GM18951 (cell line): ENCODE results near the gene MCM9.

Experiments used
- POLR2A ChIP-seq: IDR thresholded peaks from 4 replicates; pipeline ENCODE4 v1.6.1; 2011; ENCODE audit warnings: mild to moderate bottlenecking; ENCODE audit not compliant: insufficient read length, insufficient read depth; ENCODE audit errors: extremely low read depth
- in situ Hi-C: fragments of 300-500 bp; cut with MboI; formaldehyde crosslinking; loops from one replicate; pipeline ENCODE4 v1.12.0; 2022; ENCODE audit warnings: low sequenced_read_pairs, mixed read lengths, inconsistent platforms; ENCODE audit not compliant: unreplicated experiment

MCM9 gene

DNA sequence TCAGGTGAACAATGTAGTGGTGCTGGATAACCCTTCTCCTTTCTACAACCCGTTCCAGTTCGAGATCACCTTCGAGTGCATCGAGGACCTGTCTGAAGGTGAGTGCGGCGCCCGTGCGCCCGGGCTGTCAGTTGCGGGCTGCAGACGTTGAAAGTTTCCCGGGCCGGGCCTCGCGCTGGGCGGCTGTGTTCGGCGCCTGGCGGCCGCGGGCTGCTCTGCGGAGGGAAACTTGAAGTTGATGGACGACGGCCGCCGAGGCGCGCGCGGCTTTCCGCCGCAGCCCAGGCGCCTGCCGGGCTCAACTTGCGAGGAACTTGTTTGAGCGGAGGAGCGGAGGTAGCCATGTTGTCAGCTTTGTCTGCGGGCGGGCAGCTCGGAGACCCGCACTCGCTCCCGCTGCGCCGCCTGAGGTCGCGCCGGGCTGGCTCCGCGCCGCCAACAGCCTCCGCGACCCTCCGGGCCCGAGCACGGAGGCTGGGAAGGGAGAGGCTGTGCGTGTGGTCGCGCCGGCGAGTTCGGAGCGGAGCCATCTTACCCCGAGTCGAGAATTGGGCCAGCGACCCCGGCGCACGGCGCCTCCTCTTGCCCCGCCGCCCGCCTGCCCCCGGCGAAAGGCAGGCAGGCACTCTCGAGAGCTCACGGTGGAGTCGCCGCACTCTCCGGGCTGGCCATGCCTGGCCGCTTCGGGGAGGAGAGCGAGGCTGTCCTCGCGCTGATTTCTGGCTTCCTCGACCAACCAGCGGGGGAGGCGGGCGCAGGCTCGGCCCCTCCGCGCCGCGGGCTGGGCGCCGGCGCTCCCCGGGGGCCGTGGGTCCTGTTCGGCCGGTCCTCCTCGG lies 40.3 kb downstream of the MCM9 start:
- in situ Hi-C loops: no loop called here
- peak; percentile 62 for TF ChIP-seq POLR2A

DNA sequence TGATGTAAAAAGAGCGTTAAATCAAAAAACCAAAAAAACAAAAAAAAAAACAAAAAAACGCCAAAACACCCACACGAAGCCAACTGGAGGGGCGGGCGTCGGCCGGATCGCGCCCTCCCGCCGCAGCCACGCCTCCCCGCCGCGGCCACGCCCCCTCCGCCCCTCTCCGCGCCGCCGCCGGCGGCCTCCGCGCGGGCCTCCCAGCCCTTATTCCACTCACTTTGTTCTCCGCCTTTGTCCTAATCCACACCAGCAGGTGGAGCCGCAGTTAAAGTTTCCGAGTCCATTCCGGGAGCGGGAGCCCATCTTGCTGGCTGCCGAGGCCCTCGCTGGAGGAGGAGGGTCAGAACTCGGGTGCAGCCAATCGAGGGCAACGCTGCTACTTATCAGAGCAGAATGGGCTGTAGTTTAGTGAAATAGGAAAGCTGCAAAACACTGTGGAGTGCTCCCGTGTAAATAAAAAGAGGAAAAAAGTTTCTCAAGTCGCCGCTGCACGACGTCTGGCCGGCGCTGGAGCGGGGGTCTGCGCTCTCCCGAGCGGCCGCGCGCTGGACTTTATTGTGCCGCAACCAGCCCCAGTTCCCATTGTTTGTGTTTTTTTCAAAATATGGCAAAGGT lies 41.0 kb downstream of the MCM9 start, which contains the start of gene ASF1A:
TSS of gene ASF1A (plus strand) at position 346 of the 618 bp plus-strand sequence. CDS start at position 608, 262 bp downstream.
- TF ChIP-seq POLR2A: peak; percentile 85
- in situ Hi-C loops: no loop called here

DNA sequence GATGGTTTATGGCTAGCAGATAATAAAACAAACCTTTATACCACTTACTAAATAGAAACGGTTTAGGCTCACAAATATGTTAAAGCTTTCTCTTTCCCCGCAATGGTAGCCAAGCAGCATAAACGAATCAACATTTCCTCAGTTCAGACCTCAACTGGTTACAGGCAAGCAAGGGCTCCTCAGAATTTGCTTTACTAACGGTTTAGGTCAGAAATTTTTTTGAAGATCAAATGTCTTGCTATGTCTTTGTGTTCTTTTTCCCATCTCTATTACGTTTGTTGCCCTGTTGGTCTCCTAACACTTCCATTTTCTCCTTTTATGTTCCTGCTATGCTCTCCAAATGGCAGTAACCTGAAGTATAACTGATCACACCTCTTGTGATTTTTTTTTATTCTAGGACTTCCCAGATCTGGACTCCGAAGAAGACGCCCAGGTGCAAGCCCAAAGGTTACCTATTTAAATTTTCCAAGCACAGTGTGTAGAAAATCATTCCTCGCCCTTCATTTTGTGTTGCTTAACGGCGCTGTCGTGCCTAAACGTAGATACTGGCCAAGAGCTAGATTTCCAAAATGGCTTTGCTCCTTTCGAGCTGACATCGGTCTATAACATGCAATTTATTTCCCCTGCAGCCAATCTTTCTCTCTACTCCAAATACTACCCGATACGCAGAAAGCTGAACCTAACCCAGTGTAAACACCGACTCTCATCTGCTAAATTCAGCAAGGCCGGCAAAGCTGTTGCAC lies 41.7 kb downstream of the MCM9 start:
- TF ChIP-seq POLR2A: peak; percentile 19
- in situ Hi-C loops: no loop called here

DNA sequence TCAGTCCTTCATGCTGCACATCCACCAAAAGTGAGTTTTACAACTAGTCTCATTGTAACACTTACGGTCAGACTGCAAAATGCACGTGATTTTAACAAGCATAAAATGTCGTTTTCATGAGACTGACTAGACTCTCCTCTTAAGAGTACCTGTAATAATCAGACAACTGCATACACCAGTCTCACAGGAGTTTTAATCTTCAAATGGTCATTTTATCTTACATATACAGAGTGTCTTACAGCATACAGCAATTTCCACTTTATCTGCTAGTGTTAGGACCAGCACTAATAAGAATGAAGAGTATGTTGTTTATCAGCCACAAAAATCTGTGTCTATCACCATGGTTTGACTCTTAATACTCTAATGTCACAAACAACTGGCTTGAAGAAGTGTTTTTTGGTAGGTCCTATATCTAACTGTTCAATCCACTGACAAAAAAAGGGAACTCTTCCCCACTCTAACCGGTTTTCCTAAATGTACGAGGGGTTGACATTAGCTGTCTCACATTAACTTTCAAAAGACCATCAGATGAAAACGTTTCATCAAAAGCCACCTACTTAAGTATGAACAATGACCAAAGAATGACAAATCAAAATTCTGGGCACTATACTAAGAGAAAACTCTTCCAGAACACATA lies 42.5 kb downstream of the MCM9 start:
- TF ChIP-seq POLR2A: no peak
- in situ Hi-C loops: no loop called here

DNA sequence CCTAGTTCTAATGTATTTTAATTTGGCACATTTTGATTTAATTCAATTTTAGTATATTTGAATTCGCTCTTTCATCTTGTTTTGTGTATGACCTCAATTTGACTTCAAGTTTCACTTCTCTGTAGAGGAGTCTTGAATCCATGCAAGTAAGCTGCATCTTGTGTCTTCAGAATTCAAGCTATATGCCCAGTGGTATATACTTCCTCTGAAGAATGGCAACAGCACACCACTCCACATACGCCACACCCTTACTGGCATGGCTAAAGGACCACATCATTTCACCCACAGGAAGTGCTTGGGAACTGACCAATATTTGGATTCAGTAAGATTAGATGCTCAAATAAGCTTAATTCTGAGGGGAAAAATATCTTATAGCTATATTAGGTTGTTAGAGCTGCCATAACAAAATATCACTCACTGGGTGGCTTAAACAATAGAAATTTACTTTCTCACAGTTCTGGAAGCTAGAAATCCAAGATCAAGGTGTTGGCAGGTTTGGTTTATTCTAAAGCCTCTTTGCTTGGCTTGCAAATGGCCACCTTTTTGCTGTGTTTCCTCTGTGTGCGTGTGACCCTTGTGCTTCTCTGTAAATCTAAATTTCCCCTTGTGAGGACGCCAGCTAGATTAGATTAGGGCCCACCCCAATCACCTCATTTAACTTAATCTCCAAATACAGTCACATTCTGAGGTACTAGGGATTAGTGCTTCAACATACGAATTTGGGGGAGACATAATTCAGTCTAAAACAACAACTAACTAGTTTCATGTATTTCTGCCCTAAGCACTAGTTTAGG lies 43.8 kb downstream of the MCM9 start:
- in situ Hi-C loops: no loop called here
- no peak for TF ChIP-seq POLR2A

DNA sequence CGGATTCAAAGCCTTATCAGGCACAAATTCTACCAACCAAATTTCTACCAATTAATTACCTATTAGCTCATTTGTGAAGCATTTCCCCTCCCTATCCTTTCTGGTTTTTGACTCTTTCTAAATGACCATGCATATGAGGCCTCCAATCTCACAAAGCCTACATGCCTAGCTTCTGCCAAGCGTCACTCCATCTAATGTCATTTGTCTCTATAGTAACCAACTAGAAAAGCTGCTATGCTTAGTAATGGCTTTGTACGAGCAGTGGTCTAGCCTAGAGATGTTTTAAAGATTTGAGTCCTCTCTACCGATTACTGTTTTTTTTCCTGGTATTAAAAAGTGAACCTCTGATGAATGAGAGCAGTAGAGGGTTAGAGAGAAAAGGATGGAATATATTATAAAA lies 45.8 kb downstream of the MCM9 start:
- in situ Hi-C loops: no loop called here
- no peak for TF ChIP-seq POLR2A

DNA sequence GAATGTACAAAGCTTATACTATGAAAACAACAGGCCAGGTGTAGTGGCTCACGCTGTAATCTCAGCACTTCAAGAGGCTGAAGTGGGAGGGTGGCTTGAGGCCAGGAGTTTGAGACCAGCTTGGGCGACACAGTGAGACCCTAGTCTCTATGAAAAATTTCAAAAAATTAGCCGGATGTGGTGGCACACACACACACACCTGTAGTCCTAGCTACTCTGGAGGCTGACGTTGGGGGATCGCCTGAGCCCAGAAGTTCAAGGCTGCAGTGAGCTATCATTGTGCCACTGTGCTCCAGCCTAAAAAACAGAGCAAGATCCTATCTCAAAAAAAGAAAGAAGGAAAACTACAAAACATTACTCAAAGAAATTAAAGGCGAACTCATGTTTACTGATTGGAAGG lies 48.3 kb downstream of the MCM9 start:
- in situ Hi-C loops: no loop called here
- TF ChIP-seq POLR2A: no peak

DNA sequence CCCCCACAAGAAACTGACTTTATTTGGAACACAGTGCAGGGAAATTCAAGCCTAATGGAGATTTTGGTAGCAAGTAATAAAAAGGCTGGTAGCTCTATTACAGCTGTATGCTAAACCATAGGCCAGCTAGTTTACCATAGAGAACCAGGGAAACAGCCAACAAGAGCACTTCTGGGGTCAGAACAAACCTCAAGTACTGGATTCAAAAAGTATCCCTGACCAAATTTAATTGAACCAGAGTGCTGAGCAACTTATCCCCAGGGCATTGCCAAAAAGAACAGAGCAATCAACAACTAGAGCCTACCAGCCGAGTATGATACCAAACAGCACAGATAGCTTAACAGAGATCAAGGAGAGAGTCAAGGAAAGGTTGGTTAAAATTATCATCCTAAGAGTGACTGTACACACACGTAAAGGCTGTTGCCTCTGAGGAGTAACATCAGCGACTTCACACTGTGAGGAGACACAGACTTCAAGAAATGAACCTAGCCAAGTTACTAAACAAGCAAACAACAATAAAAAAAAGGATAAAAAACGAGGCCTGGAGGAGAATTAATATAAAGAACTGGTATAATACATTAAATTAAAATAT lies 52.5 kb downstream of the MCM9 start:
- no peak for TF ChIP-seq POLR2A
- in situ Hi-C loops: no loop called here

DNA sequence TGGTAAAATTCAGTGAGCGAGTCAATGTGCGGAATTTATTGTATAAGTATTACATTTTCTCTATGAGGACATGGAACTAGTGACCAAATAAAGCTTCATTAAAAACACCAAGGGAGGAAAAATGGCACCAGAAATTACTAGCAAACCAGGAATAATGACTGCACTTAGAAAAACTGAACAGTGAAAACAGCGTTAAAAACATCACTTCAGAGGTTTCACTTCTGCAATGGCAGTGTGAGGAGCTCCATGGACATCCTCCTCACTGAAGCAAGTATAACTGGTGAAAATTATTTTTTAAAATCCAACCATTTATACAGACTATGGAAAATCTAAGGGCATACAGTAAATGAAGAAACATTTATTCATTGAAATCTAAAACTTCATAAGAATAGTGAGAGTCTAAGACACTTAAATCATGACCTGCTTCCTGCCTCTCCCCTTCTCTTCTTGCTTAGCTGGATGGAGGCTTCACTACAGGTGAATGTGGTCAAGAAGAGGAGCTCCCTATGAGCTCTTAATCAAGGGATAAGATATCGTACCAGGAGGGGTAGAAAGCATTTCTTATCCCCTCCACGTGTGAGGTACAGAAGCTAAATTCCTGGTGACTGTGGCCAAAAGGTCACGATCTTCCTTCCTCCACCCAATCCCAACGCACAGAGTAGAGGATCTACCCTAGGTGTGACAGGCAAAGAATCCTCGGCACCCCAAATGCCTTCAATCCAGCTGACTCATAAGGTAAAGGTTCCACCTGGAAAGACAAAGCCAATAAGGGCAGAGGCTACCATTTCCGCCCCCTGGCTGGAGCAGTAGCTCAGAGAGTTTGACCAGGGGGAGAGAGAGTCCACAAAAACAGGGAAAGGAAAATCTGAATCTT lies 53.3 kb downstream of the MCM9 start:
- in situ Hi-C loops: no loop called here
- TF ChIP-seq POLR2A: no peak

DNA sequence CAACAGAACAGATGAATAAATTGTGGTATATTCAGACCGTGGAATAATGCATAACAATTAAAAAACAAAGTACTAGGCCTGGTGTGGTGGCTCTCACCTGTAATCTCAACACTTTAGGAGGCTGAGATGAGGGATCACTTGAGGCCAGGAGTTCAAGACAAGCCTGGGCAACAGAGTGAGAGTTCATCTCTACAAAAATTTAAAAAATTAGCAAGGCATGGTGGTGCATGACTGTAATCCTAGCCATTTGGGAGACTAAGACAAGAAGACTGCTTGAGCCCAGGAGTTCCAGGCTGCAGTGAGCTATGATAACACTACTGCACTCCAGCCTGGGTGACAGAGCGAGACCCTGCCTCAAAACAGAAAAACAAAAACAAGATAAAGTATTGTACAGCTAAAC lies 57.2 kb downstream of the MCM9 start:
- in situ Hi-C loops: no loop called here
- no peak for TF ChIP-seq POLR2A

DNA sequence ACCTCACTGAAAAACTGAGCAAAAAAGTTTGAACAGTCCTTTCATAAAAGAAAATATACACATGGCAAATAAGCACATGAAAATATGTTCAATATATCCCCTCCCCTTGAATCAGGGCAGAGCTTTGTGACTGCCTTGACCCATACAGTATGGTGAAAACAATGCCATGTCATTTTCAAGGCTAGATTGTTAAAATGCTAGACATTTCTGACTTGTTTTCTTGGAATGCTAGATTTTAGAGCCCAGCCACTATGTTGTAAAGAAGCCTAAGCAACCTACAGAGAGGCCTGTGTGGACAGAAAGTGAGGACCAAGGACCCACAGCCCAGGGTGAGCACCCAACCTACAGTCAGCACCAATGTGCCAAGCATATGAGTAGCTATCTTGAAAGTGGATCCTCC lies 58.1 kb downstream of the MCM9 start:
- in situ Hi-C loops: no loop called here
- TF ChIP-seq POLR2A: no peak
